HG03159 (cell line): ENCODE results near the gene RACGAP1.
A peak's percentile ranks its signal among the peaks of the same experiment; 100 is the strongest.

Experiments
- ATAC-seq: cut with Tn5 transposase; IDR thresholded peaks from one replicate; pipeline ENCODE4 v1.9.1; 2021; ENCODE audit warnings: mild to moderate bottlenecking, moderate library complexity; ENCODE audit not compliant: unreplicated experiment

Gene RACGAP1, protein sequence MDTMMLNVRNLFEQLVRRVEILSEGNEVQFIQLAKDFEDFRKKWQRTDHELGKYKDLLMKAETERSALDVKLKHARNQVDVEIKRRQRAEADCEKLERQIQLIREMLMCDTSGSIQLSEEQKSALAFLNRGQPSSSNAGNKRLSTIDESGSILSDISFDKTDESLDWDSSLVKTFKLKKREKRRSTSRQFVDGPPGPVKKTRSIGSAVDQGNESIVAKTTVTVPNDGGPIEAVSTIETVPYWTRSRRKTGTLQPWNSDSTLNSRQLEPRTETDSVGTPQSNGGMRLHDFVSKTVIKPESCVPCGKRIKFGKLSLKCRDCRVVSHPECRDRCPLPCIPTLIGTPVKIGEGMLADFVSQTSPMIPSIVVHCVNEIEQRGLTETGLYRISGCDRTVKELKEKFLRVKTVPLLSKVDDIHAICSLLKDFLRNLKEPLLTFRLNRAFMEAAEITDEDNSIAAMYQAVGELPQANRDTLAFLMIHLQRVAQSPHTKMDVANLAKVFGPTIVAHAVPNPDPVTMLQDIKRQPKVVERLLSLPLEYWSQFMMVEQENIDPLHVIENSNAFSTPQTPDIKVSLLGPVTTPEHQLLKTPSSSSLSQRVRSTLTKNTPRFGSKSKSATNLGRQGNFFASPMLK

DNA sequence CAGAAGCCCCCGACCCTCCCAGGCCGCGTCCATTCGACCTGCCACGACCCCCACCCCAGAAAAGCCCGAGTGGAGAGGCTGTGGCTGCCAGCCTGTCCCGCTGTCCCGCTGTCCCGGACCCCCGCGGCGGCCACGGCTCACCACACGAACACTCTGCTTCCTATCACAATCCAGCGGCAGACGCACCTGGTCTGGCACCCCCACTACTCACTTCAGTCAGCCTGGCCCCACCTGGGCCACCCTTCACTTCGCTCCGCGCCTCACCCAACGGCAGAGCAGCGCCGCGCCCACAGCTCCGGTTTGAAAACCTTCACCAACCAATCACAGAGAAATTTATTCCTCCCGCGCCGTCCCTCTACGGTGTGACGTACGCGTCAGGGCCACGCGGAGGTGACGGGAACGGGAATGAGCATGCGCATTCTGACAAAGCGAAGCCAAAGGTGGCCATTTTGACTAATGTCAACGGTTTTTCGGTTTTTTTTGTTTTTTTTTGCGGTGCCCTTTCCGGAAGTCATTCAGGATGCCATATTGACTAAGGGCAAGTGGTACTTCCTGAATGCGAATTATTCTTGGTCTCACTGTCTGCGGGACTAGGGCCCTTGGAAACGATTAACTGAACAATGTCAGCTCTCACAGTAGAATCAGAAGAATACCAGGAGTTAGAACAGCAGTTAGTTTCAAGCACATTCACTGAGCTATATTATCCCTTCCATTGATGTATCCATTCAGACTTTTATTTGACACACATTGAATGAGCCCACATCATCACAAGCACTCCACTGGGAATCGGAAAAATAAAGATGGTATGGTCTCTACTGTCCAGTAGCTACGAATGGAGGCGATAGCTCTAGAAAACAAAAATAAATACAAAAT is at the start of gene RACGAP1:
TSS of gene RACGAP1 (minus strand) at position 308 of the 873 bp plus-strand sequence. CDS start 8,779 bp downstream, outside the sequence.
- peak; percentile 97 for ATAC-seq

DNA sequence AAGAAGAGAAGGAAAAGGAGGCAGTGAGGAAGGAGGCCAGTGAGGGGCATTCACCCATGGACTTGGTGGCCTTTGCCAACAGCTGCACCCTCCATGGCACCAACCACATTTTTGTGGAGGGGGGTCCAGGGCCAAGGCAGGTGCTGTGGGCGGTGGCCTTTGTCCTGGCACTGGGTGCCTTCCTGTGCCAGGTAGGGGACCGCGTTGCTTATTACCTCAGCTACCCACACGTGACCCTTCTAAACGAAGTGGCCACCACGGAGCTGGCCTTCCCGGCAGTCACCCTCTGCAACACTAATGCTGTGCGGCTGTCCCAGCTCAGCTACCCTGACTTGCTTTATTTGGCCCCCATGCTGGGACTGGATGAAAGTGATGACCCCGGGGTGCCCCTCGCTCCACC is 48.4 kb upstream of the RACGAP1 start:
- ATAC-seq = no peak

DNA sequence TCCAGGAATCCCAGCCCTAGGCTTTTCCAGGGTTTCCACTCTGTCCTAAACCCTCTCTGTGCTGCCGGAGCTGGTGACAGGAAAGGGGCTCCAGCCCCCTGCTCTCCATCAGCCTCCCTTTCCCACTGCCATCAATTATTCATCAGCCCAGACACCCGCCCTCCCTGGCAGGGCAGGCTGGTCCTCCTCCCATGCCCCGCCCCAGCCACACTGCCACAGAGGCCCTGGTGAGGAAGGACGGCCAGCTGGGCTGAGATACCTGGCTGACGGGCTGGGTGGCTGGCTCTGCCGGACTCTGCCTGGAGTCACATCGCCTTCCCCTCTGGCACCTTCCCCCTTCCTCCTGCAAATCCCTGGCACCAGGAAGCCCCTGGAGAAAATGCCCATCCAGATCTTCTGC is 47.9 kb upstream of the RACGAP1 start:
- ATAC-seq = no peak

DNA sequence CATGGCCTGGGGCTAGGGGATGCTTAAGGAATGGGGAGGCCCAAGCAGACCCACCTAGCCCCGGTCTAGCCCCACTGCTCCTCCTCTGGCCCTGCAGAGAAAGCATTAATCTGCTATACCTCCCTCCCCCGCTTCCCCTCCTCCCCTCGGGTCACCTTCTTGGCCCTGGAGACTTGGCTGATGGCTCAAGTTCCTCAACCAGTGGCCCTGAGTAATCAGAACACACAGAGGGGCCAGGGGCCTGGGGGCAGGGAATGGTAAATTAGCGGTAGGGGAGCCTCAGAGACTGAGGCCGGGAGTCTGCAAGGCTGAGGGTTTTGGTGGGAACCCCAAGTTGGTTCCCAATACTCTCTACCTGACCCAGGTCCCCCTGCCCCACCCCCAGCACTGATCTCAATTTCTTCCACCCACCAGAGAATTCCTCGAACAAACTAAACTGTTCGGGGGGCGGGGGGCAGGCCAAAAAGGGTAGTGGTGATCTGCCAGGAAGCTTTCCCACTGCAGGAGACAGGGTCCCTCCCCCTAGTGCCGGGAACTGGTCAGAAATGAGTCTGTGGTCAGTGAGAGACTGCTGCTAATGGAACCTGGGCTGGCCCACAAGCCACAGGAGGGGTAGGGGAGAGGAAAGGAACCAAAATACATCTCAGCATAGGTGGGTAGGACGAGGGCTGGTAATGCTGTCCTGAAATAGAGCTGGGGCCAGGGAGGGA is 47.1 kb upstream of the RACGAP1 start:
- ATAC-seq = no peak

DNA sequence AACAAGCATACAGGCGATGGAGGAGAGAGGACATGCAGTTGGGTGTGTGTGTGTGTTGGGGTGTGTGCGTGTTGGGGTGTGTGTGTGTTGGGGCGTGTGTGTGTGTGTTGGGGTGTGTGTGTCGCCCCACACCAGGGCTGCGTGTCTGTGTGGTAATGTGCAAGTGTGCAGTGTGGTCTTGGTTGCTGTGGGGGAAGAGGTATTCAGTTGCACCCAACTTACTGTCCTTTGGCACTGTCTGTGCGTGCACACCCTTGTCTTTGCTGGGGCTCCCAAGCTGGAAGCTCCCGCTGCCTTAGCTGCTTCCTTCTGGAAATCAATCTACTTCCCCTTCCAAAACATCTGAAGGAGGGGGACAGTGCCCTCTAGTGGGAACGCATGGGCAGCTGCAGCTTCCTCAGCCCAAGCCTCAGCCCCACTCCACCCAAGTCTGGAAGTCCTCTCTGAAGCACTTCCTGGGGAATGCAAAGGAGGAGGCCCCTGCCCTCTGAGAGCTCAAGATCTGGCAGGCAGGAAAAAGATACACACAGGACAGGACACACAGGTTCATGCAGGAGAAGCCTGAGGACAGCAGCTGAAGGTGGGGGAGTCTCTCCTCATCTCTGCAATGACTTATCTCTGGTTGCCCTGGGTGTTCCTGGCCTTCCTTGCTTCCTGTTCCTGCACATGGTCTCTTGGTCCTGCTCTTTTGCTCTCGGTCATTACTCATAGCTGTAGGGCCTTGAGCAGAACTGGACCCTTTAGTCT is 45.2 kb upstream of the RACGAP1 start:
- no peak for ATAC-seq

DNA sequence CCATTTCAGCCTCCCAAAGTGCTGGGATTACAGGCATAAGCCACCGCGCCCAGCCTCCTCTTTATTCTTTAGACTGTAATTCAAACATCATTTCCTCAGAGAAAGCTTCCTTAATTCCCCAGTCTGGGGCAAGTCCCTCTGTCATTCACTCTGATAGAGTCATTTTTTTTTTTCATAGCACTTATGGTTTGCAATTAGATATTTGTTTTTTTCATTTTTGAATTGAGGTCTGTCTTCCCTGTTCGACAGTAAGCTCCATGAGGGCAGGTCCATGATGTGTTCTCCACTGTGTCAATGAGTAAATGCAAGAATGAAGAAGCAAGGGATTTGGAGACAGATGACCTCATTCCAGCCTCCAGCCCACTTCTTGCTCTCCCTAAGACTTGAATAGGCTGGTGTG is 44.2 kb upstream of the RACGAP1 start:
- no peak for ATAC-seq

DNA sequence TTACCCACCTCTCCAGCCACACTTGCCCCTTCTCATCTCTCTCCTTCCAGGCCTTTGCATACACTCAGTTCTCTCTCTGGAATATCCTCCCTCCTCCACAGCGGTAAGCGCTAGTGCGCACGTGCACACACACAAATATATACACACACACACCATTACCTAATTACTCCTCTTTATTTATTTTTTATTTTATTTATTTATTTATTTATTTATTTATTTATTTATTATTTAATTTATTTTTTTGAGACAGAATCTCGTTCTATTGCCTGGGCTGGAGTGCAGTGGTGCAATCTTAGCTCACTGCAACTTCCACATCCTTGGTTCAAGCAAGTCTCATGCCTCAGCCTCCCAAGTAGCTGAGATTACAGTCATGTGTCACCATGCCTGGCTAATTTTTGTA is 43.8 kb upstream of the RACGAP1 start:
- no peak for ATAC-seq

DNA sequence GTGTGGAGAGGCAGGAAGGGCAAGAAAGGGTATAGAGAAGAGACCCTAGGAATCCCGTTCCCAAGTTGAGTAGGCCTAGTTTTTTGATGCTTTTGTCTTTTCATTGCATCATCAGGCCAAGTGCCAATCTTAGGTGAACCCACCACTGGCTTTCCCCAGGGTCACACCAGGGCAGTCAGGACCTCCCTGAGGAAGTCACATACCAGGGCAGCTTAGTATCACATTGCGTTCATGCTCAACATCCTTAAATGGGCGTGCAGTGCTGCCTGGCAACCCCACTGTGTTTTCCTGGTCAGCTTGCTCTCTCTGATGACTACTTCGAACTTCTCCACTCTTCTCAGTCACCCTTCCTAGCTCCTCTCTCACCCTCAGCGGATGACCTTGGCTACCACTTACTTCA is 41.1 kb upstream of the RACGAP1 start:
- ATAC-seq = no peak

DNA sequence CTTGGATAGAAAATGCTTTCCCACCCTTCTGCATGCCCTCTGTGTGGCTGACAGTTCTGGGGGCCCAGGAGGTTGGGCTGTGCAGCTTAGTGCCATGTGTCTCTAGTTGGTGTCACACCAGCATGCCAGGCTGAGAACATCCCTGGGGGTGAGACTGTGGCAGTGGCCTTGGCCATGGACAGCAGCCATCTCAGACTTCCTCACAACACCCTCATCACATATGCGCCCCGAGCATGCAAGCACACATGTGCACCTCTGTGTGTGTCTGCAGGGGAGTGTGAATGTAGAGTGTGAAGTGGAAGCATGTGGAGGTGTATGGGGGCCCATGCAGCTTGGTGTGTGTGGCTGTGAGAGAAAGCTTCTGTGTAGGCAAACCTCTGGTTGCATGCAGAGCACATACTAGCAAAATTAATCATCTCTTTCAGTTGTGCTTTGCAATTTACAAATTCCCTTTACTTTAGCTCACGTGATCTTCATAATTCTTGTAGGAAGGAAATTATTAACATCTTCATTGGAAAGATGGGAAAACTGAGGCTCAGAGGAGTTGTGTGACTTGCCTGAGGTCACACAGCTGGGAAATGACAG is 40.5 kb upstream of the RACGAP1 start:
- ATAC-seq = no peak

DNA sequence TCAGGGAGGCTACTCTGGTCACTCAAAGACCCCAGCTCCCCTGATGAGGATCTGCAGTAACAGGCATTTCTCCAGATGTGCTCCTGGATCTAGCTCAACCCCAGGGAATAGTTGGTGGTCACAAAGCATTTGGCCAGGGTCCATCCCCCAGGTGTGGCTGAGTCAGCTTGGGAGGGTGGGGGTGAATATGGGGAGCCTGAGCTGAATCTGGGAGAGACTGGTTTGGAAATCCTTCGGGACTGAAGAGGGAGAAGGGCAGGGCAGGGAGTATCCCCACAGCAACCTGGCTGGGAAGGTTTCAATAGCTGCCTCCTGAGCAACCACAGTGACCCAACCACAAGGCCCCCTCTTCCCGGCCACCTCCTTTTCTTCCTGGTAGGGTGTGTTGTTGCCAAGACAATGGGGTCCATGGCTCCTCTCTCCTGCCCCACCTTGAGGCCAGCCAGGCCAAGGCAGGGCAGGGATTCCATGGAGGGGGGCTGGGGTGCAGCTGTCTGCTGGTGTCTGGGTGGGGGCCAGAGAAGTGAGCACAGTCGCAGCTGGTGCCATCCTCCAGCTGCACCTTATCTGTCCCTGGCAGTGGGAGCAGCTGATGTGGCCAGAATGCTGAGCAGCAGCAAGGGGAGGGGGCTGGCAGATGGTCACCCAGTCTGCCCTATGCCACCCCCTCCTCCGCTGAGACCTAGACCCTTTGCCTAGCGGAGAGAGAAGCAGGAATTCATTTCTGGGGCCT is 37.6 kb upstream of the RACGAP1 start:
- ATAC-seq = no peak

DNA sequence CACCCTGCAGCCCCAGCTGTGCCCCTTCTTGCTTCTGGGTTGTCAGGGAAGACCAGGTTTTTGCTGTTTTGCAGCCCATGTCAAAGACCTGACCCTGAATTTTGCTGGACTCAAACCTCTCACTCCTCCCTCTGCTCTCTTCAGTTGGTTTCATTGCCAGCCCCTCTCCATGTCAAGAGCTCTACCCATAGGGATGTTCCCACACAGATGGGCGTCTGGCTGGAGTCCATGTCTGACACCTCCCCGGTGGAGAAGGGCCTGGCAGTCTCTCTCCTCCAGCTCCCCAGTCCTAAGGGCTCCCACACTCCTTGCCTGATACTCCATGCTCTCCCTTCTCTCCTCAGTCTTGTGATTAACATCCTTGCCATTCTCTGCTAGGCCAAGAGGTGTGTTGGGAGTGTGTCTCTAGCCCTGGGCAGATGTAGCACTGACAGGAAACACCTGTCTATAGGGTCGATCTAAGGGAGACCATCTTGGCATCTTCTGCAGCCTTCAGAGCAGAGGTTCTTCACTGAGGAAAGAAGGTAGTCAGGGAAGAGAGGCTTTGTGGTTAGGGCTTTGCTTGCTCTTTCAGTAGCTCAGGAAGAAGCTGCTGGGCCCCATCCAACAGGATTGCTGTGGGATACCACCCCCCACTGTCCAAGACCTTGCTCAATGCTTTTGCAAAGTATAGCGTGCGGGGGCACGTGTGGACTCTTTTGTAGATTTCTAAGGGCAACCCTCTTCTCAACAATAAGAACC is 36.8 kb upstream of the RACGAP1 start:
- ATAC-seq = no peak

DNA sequence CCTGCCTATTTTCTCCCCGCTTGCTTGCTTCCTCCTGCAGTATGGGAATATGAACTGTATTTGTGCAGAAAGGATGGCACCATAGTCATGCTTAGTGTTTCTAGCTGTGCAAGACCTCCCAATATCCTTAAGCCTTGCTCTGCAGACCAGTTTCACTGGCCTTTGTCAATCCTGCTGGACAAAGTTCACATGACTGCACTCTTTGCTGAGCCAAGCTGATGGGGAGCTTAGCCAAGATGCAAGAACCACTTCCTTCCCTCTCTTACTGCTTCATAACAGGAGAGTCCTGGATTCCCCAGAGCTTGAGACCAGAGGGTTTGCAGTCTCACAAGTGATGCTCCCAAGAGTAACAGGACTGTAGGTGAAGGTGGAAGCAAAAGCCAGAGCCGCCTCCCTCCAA is 35.9 kb upstream of the RACGAP1 start:
- no peak for ATAC-seq

DNA sequence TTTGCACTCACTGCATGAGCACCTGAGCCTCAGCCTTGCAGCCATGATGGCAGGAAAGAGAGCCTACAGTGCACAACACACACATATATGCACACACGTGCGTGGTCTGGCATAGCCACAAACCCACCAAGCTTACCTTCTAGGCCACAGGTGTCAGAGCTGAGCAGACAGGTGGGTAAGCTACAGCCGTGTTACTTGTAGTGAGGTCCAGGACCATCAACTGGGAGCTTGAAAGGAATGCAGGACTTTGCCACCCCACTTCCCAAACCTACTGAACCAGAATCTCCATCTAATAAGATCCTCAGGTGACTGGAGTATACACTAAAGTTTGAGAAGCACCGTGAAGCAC is 34.8 kb upstream of the RACGAP1 start:
- ATAC-seq = no peak

DNA sequence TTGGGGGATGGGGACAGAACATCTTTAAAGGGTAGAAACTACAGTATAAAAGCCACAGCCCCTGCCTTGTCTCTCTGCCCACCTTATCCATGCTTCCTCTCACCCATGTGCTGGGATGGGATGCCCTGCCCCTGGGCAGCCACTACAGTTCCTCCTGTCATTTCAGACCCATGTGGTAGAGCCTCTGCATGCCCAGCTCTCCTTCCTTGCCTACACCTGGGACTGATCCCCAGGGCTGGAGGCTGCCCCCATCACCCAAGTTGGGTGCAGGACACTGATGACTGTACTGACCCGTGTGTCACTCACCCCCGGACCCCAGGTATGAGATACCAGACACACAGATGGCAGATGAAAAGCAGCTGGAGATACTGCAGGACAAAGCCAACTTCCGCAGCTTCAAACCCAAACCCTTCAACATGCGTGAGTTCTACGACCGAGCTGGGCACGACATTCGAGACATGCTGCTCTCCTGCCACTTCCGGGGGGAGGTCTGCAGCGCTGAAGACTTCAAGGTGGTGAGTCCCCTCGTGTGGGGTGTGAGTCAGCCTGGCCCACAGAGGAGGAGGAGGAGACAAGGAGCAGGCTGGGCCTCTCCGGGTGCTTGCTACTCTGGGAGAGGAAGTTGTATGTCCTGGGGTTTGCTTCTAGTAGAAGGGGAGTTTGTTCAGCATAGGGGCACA is 34.3 kb upstream of the RACGAP1 start:
- no peak for ATAC-seq

DNA sequence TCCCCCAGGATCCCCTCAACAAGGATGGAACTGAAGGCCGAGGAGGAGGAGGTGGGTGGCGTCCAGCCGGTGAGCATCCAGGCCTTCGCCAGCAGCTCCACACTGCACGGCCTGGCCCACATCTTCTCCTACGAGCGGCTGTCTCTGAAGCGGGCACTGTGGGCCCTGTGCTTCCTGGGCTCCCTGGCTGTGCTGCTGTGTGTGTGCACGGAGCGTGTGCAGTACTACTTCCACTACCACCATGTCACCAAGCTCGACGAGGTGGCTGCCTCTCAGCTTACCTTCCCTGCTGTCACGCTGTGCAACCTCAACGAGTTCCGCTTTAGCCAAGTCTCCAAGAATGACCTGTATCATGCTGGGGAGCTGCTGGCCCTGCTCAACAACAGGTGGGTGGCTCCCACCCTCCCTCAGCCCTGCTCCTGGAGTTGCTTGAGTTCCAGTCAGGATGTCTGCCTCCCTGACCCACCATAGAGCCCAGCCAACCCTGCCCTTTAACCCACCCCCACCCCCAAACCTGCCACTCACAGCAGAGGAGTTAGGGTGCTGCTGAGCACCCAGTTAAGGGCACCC is 33.5 kb upstream of the RACGAP1 start:
- no peak for ATAC-seq

DNA sequence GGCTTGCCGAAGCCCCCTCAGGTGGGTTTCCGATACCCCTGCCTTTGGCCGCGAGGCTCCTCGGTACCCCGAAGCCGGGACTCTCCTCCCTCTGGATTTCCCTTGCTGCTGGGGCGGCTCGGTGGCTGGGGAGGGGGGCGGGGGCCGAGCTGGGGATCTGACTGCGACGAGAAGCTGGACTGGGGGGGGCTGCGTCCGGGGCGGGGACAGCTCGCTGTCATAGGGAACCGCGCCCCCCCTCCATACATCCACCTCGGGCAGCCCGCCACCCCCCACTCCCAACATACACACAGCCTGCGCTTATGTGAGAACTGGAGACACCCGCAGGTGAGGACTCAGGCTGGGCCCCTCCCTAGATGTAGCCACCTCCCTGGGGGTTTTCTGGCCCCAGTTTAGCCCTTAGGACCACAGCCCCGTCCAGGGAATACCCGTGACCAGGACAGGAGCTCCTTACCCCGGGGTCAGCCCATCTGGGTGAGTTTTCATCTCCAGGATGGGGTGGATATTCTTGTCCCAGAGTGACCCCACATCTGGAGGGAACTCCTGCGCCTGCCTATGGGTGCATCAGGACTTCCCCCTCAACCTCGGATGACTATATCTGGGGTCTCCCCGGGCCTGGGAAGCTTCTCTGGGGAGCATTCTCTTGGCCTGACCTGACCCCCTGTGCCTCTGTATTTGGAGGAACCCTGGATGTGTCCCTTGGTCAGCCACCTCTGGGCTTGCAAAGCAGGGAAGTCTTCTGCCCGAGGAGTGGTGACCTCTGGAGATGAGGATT is 32.8 kb upstream of the RACGAP1 start:
- no peak for ATAC-seq
